CD4-positive, alpha-beta memory T cell (primary cell): ENCODE measurements around the gene LYPD4. TPM values are rescaled to one million over a fixed set of nuclear protein-coding genes. Genes with fewer than 3 reads are reported as not detected.

ENCODE experiments used
- CTCF ChIA-PET: fragments of 350-600 bp; sonication (Branson Sonifier 250); formaldehyde crosslinking; loops from one replicate; lab custom pipeline; 2021; ENCODE audit warnings: inconsistent platforms; ENCODE audit not compliant: partially characterized antibody; lab: Charles Lee
- POLR2A ChIA-PET: fragments of 350-600 bp; sonication (Branson Sonifier 250); formaldehyde crosslinking; loops from one replicate; lab custom pipeline; 2021; ENCODE audit not compliant: partially characterized antibody; lab: Charles Lee
- DNase-seq, 5 donors: peaks; one replicate each; pipeline versions ENCODE4 v3.0.0 to v3.0.0-alpha.2; 2020 to 2022; ENCODE audit warnings: mixed read lengths in 1 of 5
- H3K27ac ChIP-seq: one replicate; pipeline ENCODE4 v1.7.0; 2013; ENCODE audit warnings: low read depth, low read length
- H3K27me3 ChIP-seq: 2 replicates; pipeline ENCODE4 v1.7.0; 2013; ENCODE audit warnings: mild to moderate bottlenecking, low read length, moderate library complexity; ENCODE audit not compliant: insufficient read depth
- H3K36me3 ChIP-seq: 2 replicates; pipeline ENCODE4 v1.7.0; 2013; ENCODE audit warnings: mild to moderate bottlenecking, low read length, moderate library complexity; ENCODE audit not compliant: insufficient read depth
- H3K4me1 ChIP-seq: 2 replicates; pipeline ENCODE4 v1.7.0; 2013; ENCODE audit warnings: mild to moderate bottlenecking, low read length, moderate library complexity; ENCODE audit not compliant: insufficient read depth
- H3K4me3 ChIP-seq, 2 donors: one replicate each; pipeline ENCODE4 v1.7.0; 2013; ENCODE audit warnings: low read length in 2 of 2, mild to moderate bottlenecking in 1 of 2
- H3K9me3 ChIP-seq, 2 donors: one replicate each; pipeline ENCODE4 v1.7.0; 2013; ENCODE audit warnings: low read length in 2 of 2, control low read depth in 1 of 2; ENCODE audit not compliant: control insufficient read depth in 1 of 2
- H3K27ac Mint-ChIP-seq, 7 donors: one replicate each; pipeline ENCODE4 v1.8.0; 2020 to 2021; ENCODE audit warnings: mixed read lengths in 7 of 7, mild to moderate bottlenecking in 6 of 7, inconsistent platforms in 3 of 7, moderate library complexity in 3 of 7
- H3K27me3 Mint-ChIP-seq, 2 donors: one replicate each; pipeline ENCODE4 v1.8.0; 2020 to 2021; ENCODE audit warnings: mixed read lengths in 2 of 2
- H3K36me3 Mint-ChIP-seq, 2 donors: one replicate each; pipeline ENCODE4 v1.8.0; 2020 to 2021; ENCODE audit warnings: mixed read lengths in 2 of 2, inconsistent platforms in 1 of 2, mild to moderate bottlenecking in 1 of 2
- H3K4me1 Mint-ChIP-seq, 4 donors: one replicate each; pipeline ENCODE4 v1.8.0; 2020 to 2021; ENCODE audit warnings: mixed read lengths in 4 of 4, mild to moderate bottlenecking in 1 of 4
- H3K4me3 Mint-ChIP-seq, 8 donors: one replicate each; pipeline ENCODE4 v1.8.0; 2020 to 2021; ENCODE audit warnings: mixed read lengths in 8 of 8, mild to moderate bottlenecking in 7 of 8, moderate library complexity in 6 of 8, inconsistent platforms in 3 of 8
- H3K9me3 Mint-ChIP-seq, 8 donors: one replicate each; pipeline ENCODE4 v1.8.0; 2020 to 2021; ENCODE audit warnings: mixed read lengths in 8 of 8, mild to moderate bottlenecking in 5 of 8, inconsistent platforms in 3 of 8, moderate library complexity in 1 of 8
- intact Hi-C: fragments of 100-400 bp; cut with micrococcal nuclease; formaldehyde crosslinking; loops from one replicate; pipeline ENCODE4 v1.15.1; 2023
- polyA plus RNA-seq, 2 donors: library from polyadenylated mRNA; unstranded; fragments of 300-500 nt; fragmentation: Illumina TruSeq; gene quantifications; one replicate each; pipeline ENCODE4 v1.2.3, GENCODE V29; 2021
- total RNA-seq, 2 experiments: library from RNA; stranded (reverse); gene quantifications; one replicate each; pipeline ENCODE4 v1.2.3, GENCODE V29; 2021

The LYPD4 gene
- total and polyA plus RNA-seq, 4 experiments from 2014 or later = not detected

- Histone ChIP-seq H3K27ac (no peak overlapping the region), H3K27me3 (no peaks in the 10 kb centered on the region), H3K4me3 (no peak overlapping the region), H3K4me1 (no peaks in the 10 kb centered on the region), H3K36me3 (no peaks in the 10 kb centered on the region), H3K9me3 (no peaks in the 10 kb centered on the region)
- POLR2A ChIA-PET = no interaction called here
- H3K4me1 Mint-ChIP-seq = no peaks in the 10 kb centered on the region
- H3K27me3 Mint-ChIP-seq = peaks cover 0 to 3% of the 10 kb centered on the region in 2 donors
- H3K4me3 Mint-ChIP-seq = no peak overlapping the region
- H3K36me3 Mint-ChIP-seq = no peaks in the 10 kb centered on the region
- peaks cover 0 to 2% (median 0%) of the 10 kb centered on the region in 8 donors for H3K9me3 Mint-ChIP-seq
- intact Hi-C loops = no loop called here
- no peak overlapping the region for H3K27ac Mint-ChIP-seq
- DNase-seq = no peak
- CTCF ChIA-PET = no interaction called here
Observed at GRCh38 chr19:41847351-41848105, 3.0 kb upstream of the LYPD4 start.

GRCh38 chr19:41845051-41845590, 638 bp upstream of the LYPD4 start:
- no peaks in the 10 kb centered on the region for H3K27me3 ChIP-seq
- H3K4me1 ChIP-seq = no peaks in the 10 kb centered on the region
- intact Hi-C loops = no loop called here
- H3K4me1 Mint-ChIP-seq = no peaks in the 10 kb centered on the region
- peaks cover 0 to 2% (median 0%) of the 10 kb centered on the region in 8 donors for H3K9me3 Mint-ChIP-seq
- H3K27me3 Mint-ChIP-seq = peaks cover 0 to 4% of the 10 kb centered on the region in 2 donors
- CTCF ChIA-PET = no interaction called here
- no peaks in the 10 kb centered on the region for H3K36me3 Mint-ChIP-seq
- H3K27ac ChIP-seq = no peak overlapping the region
- H3K27ac Mint-ChIP-seq = no peak overlapping the region
- no peaks in the 10 kb centered on the region for H3K36me3 ChIP-seq
- DNase-seq = no peak
- H3K4me3 ChIP-seq = no peak overlapping the region
- POLR2A ChIA-PET = no interaction called here
- no peaks in the 10 kb centered on the region for H3K9me3 ChIP-seq
- H3K4me3 Mint-ChIP-seq = no peak overlapping the region

GRCh38 chr19:41845001-41845050, 343 bp upstream of the LYPD4 start, which contains the start of gene DMRTC2:
DMRTC2 (plus strand) TSS chr19:41845042; CDS start chr19:41847429, 2,387 bp downstream.
- H3K4me3 ChIP-seq = no peak within 1 kb of the TSS
- Mint-ChIP-seq H3K27me3 (peaks cover 0 to 4% of the 10 kb centered on the region in 2 donors), H3K27ac (peak within 1 kb of the TSS in 1 of 7 donors; percentile 68), H3K36me3 (no peaks in the 10 kb centered on the region), H3K4me3 (no peak within 1 kb of the TSS), H3K9me3 (peaks cover 0 to 2% (median 0%) of the 10 kb centered on the region in 8 donors), H3K4me1 (no peaks in the 10 kb centered on the region)
- H3K36me3 ChIP-seq = no peaks in the 10 kb centered on the region
- POLR2A ChIA-PET = no interaction called here
- DNase-seq = no peak
- H3K27ac ChIP-seq = no peak within 1 kb of the TSS
- CTCF ChIA-PET = no interaction called here
- no peaks in the 10 kb centered on the region for H3K4me1 ChIP-seq
- no peaks in the 10 kb centered on the region for H3K9me3 ChIP-seq
- intact Hi-C loops = no loop called here
- no peaks in the 10 kb centered on the region for H3K27me3 ChIP-seq

GRCh38 chr19:41843371-41843770, 1.1 kb downstream of the LYPD4 start:
- POLR2A ChIA-PET = no interaction called here
- peaks cover 0 to 2% (median 0%) of the 10 kb centered on the region in 8 donors for H3K9me3 Mint-ChIP-seq
- no peak for DNase-seq
- intact Hi-C loops = no loop called here
- no peaks in the 10 kb centered on the region for H3K9me3 ChIP-seq
- H3K4me3 Mint-ChIP-seq = no peak overlapping the region
- no peak overlapping the region for H3K27ac Mint-ChIP-seq
- peaks cover 4% of the 10 kb centered on the region for H3K27me3 ChIP-seq
- H3K36me3 ChIP-seq = no peaks in the 10 kb centered on the region
- no peaks in the 10 kb centered on the region for H3K36me3 Mint-ChIP-seq
- H3K4me1 ChIP-seq = no peaks in the 10 kb centered on the region
- H3K27ac ChIP-seq = no peak overlapping the region
- H3K4me1 Mint-ChIP-seq = no peaks in the 10 kb centered on the region
- H3K27me3 Mint-ChIP-seq = peaks cover 7 to 11% of the 10 kb centered on the region in 2 donors
- H3K4me3 ChIP-seq = no peak overlapping the region
- CTCF ChIA-PET = interaction anchor here (1.1 kb wide), 1 partner anchor 21 kb away, joined by 3 read pairs; no protein-coding TSS in a partner anchor

GRCh38 chr19:41839211-41839610, 5.3 kb downstream of the LYPD4 start:
- ChIA-PET CTCF (interaction anchor here (0.7 to 1.4 kb wide), 2 partner anchors 9 to 197 kb away, joined by 3 read pairs; no protein-coding TSS in a partner anchor), POLR2A (no interaction called here)
- Histone ChIP-seq H3K27ac (no peak overlapping the region), H3K4me3 (no peak overlapping the region), H3K36me3 (no peaks in the 10 kb centered on the region), H3K9me3 (no peaks in the 10 kb centered on the region), H3K27me3 (peaks cover 14% of the 10 kb centered on the region), H3K4me1 (no peaks in the 10 kb centered on the region)
- Mint-ChIP-seq H3K36me3 (no peaks in the 10 kb centered on the region), H3K9me3 (peaks cover 0 to 2% (median 0%) of the 10 kb centered on the region in 8 donors), H3K4me3 (no peak overlapping the region), H3K27me3 (peaks cover 17 to 25% of the 10 kb centered on the region in 2 donors), H3K27ac (no peak overlapping the region), H3K4me1 (peaks cover 0 to 6% (median under 1%) of the 10 kb centered on the region in 4 donors)
- intact Hi-C loops = no loop called here
- no peak for DNase-seq

GRCh38 chr19:41837981-41838708, 6.3 kb downstream of the LYPD4 start:
- intact Hi-C loops = no loop called here
- ChIA-PET CTCF (interaction anchor here (0.7 to 1.4 kb wide), 2 partner anchors 12 to 196 kb away, joined by 3 read pairs; no protein-coding TSS in a partner anchor), POLR2A (no interaction called here)
- no peaks in the 10 kb centered on the region for H3K36me3 ChIP-seq
- H3K27me3 ChIP-seq = peaks cover 14% of the 10 kb centered on the region
- no peak for DNase-seq
- H3K9me3 ChIP-seq = no peaks in the 10 kb centered on the region
- H3K9me3 Mint-ChIP-seq = no peaks in the 10 kb centered on the region
- H3K27me3 Mint-ChIP-seq = peaks cover 19 to 25% of the 10 kb centered on the region in 2 donors
- H3K4me3 Mint-ChIP-seq = no peak overlapping the region
- no peak overlapping the region for H3K27ac Mint-ChIP-seq
- H3K4me1 ChIP-seq = no peaks in the 10 kb centered on the region
- H3K36me3 Mint-ChIP-seq = no peaks in the 10 kb centered on the region
- peaks cover 0 to 6% (median under 1%) of the 10 kb centered on the region in 4 donors for H3K4me1 Mint-ChIP-seq
- H3K4me3 ChIP-seq = no peak overlapping the region
- no peak overlapping the region for H3K27ac ChIP-seq

GRCh38 chr19:41821003-41821735, 23.3 kb downstream of the LYPD4 start:
- H3K36me3 Mint-ChIP-seq = no peaks in the 10 kb centered on the region
- CTCF ChIA-PET = interaction anchor here (0.5 to 1.0 kb wide), 5 partner anchors 9 to 140 kb away, joined by 3 to 5 read pairs (median 3); no protein-coding TSS in a partner anchor
- H3K4me3 Mint-ChIP-seq = no peak overlapping the region
- intact Hi-C loops = loop anchor here (1.0 kb wide), 1 partner anchor 28 kb away; no protein-coding TSS in a partner anchor
- Histone ChIP-seq H3K9me3 (no peaks in the 10 kb centered on the region), H3K27me3 (peaks cover 8% of the 10 kb centered on the region), H3K4me3 (no peak overlapping the region), H3K27ac (no peak overlapping the region), H3K36me3 (no peaks in the 10 kb centered on the region), H3K4me1 (no peaks in the 10 kb centered on the region)
- POLR2A ChIA-PET = no interaction called here
- H3K9me3 Mint-ChIP-seq = no peaks in the 10 kb centered on the region
- H3K4me1 Mint-ChIP-seq = peaks cover 0 to 3% (median 0%) of the 10 kb centered on the region in 4 donors
- H3K27me3 Mint-ChIP-seq = peaks cover 8 to 14% of the 10 kb centered on the region in 2 donors
- DNase-seq = peak in 4 of 5 donors; percentile 45 to 59 (median 54)
- peak overlapping the region in 1 of 7 donors; percentile 21 for H3K27ac Mint-ChIP-seq
